GM18511 (cell line): ENCODE measurements around the gene MMP11.
A peak's percentile ranks its signal among the peaks of the same experiment; 100 is the strongest.

ENCODE experiments used
- ATAC-seq: cut with Tn5 transposase; IDR thresholded peaks from one replicate; pipeline ENCODE4 v1.9.1; 2021; ENCODE audit warnings: mild to moderate bottlenecking, moderate library complexity; ENCODE audit not compliant: unreplicated experiment

MMP11 gene

GRCh38 chr22:23779731-23780130 lies 7.1 kb downstream of the MMP11 start:
- no peak for ATAC-seq

DNA sequence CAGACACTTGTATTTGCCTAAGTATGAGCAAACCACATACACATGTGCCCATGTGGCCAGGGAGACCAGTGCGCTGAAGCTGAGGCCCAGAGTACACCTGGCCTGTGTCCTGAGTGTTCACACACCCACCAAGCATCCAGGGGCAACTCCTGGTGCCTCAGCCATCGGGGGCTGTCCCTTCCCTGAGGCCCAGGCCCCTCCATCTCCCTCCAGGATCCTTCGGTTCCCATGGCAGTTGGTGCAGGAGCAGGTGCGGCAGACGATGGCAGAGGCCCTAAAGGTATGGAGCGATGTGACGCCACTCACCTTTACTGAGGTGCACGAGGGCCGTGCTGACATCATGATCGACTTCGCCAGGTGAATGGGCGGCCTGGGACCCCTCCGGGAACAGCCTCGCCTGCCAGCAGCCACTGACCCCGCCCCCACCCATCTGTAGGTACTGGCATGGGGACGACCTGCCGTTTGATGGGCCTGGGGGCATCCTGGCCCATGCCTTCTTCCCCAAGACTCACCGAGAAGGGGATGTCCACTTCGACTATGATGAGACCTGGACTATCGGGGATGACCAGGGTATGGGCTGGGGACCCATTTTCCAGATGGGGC lies 7.6 kb downstream of the MMP11 start:
- no peak for ATAC-seq

- ATAC-seq = no peak
Measured at GRCh38 chr22:23781065-23781464, 8.4 kb downstream of the MMP11 start.

DNA sequence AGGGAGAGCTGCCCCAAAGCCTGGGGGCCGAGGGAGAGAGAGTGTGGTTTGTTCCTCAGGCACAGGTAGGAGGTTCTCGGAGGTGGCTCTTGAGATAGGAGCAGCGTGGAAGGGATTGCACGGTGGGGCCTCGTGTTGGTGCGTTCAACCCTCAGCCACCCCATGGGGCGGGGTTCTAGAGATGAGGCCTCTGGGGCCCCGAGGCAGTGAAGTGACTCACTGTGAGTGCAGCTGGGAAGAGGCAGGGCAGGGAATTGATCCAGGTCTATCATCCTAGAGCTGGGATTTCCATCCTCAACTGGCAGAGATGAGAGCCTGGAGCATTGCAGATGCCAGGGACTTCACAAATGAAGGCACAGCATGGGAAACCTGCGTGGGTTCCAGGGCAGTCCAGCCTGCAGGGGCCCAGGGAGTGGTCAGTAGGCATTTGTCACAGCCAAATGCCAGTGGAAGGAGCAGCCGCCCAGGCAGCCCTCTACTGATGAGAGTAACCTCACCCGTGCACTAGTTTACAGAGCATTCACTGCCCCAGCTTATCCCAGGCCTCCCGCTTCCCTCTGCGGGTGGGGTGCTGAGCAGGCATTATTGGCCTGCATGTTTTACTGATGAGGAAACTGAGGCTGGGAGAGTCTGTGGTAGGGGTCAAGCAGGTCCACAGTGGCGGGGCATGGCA lies 9.0 kb downstream of the MMP11 start:
- ATAC-seq = no peak

DNA sequence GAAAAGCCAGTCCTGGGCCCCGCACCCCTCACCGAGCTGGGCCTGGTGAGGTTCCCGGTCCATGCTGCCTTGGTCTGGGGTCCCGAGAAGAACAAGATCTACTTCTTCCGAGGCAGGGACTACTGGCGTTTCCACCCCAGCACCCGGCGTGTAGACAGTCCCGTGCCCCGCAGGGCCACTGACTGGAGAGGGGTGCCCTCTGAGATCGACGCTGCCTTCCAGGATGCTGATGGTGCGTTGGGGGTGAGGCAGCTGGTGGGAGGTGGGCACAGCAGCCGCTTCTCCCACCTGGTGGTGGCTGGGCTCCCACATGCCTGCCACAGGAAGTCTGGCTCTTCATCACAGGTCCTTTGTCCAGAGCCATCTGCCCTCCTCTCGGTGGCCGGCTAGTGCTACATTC lies 9.6 kb downstream of the MMP11 start:
- ATAC-seq = no peak

DNA sequence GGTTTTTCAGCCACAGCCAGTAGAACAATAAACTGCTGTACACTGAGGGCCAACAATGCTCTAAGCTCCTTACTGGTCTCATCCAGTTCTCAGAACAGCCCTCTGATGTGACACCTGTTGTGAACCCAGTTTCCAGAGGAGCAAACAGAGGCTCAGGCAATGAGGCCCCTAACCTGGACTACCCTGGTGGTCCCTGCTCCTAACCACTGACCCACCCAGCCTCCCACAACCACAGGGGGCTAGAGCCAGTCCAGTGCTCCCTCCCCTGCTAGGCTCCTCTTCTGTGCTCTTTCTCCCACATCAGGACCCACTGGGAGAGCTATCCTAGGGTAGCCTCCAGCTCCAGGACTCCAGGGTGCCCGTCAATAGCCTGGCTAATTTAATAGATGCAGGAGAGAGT lies 10.1 kb downstream of the MMP11 start:
- ATAC-seq = no peak

GRCh38 chr22:23783265-23784150 lies 10.9 kb downstream of the MMP11 start:
- ATAC-seq = no peak

GRCh38 chr22:23784215-23784732 lies 11.6 kb downstream of the MMP11 start:
- ATAC-seq = no peak

- no peak for ATAC-seq
Measured at GRCh38 chr22:23786261-23786710, 13.6 kb downstream of the MMP11 start.

GRCh38 chr22:23786752-23787599 lies 14.3 kb downstream of the MMP11 start, which contains the start of gene SMARCB1:
Gene SMARCB1, plus strand, starts transcription at chr22:23786966. Its CDS starts 204 bp downstream, at chr22:23787170.
- peak; percentile 76 for ATAC-seq

DNA sequence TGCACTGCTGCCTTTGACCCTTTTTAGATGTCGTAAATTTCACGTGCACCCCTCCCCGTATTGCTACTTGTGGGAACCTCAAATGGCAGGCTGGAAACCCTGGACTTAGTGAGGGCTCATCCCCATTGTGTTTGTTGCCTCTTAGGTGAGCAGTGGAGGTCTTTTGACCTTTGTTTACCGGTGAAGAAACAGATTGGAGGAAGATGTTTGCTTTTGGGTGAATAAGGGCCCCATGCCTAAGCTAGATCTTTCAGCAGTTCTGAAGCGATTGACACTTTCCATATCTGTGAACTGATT lies 14.9 kb downstream of the MMP11 start:
- no peak for ATAC-seq

- no peak for ATAC-seq
Measured at GRCh38 chr22:23787910-23788309, 15.3 kb downstream of the MMP11 start.

DNA sequence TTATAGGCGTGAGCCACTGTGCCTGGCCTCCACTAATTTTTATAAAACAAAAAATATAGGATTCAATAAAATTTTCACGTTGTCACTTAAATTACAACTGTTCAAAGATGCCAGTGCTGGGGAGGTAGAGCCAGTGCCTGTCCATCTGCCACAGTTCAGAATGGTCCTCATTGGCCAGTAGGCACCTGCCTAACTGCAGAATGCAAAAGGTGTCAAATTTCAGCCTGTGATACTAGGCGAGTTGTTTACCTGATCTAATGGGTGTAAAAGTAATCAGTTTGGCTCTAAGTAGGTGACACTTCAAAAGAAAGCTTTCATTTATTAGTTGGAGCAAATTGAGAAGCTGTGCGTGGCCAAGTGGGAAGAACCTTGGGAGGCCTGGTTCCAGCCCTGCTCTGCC lies 16.5 kb downstream of the MMP11 start:
- no peak for ATAC-seq

DNA sequence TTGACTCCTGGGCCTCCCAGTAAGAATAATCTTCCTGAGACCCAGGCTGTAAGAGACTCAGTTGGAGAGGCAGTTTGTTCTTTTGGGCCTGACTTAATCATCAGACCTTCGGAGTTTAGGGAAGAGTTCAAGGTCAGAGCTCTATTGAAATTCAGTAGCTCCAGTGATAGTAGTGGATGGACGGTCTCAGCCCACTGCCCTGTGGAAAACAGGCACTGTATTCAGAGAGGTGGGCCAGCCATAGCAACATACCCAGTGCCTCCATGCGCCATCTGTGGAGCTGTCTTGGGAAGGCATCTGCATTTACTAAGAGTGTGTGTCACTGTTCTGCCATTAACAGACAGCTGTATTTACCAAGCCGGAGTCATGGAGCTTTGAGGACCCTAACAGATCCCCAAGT lies 17.0 kb downstream of the MMP11 start:
- no peak for ATAC-seq

DNA sequence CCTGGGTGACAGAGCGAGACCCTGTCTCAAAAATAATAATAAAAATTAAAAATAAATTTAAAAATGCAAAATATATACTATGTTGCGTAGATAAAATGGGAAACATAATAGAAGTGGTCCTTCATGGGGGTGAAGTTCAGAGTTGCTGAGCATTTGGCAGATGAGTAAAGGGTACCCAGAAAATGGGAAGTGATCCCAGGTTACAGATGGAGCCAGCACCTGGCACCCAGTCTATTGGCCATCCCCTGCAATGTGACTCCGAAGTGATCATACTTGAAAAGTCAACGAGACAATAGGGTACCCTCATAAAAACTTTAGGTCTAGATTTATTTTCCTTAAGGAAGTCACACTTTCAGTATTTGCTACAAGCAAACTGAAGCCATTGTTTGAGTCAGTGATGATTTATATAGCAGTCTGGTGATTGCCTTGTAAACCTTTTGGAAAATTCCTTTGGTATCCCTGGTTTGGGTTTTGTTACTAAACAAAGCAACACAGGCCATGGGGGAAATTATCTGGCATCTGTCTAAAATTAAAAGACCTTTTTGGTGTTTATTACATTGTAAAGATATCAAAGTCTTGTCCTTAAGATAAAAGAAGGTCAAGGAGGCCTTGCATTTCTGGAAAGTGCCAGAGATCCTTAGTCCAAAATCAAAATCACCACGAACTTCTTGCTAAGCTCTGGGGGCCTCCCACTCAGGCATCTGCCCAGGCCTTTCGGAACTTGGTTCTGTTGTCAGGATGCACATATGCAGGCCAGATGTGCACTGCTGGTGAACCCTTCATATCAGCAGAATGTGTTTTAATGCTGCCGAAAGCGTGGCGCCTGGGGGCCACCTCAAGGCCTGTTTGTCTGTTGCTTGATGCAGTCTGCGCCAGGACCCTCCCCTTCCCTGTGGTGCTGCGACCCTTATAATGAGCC lies 18.4 kb downstream of the MMP11 start:
- ATAC-seq = no peak

GRCh38 chr22:23791738-23792645 lies 19.3 kb downstream of the MMP11 start:
- no peak for ATAC-seq

DNA sequence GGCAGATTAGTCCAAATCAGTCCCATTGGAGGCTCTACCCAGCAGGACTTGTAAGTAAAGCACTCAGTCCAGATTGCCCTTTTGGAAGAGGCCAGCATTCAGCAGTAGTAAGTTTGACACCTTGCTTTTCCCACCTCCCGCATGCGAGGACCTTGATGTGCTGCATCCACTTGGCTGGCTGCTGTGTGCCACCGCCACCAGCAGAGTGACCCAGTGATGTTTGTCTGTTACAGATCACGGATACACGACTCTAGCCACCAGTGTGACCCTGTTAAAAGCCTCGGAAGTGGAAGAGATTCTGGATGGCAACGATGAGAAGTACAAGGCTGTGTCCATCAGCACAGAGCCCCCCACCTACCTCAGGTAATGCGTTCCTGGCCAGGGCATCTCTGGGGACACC lies 20.7 kb downstream of the MMP11 start:
- no peak for ATAC-seq

DNA sequence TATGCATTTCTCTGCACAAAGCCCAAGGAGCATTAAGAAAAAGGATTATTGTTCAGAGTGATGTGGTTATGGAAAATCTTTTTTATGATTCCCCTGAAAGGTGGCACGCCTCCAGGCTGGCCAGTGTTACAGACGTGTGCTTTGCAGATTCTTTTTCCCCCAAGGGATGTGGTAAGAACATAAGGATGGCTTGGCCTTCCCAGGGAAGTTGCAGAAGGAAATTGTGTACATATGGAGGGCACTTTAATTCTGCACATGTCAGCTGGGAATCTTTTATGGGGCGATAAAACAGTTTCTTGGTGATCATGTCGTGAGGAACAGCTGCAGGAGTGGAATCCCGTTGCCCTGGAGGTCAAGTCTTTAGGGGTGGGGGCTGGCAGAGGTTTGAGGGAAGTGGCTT lies 23.8 kb downstream of the MMP11 start:
- ATAC-seq = no peak
